Measurements from ENCODE around the gene SDHB.

The SDHB gene

GRCh38 chr1:16981269-16981849 is 72.5 kb downstream of the SDHB start:
- no peak for DNase-seq

DNA sequence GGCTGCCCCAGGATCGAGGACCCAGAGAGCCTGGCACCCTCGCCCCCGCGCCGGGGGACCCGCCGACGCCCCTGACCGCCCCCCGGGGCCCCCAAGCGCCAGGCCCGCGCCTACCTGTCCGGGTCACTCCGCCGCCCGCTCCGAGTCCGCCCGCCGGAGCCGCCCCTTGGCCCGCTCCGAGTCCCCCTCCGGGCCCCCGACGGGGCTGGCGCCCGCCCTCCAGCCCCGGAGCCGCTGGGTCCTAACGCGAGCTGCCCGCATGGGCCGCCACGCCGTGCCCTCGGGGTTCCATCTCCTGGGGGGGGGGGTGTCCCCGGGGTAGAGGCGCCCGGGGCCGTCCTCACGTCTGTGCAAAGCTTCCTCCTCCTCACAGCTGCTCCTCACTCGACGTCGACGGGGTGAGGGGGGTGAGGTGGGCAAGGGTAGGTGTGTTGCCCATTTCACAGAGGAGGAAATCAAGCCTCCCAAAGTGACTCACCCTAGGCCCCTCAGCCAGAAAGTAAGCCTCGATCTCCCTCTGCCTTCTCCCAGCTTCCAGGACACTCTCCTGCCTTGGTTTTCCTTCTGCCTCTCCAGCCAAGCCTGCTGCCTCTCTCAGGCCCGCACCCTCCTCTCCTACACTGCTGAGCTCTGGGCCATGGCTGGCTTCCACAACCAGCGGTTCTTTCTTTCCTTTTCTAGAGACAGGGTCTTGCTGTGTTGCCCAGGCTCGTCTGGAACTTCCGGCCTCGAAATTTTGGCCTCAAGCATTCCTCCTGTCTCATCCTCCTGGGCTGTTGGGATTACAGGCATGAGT is 73.2 kb downstream of the SDHB start, which contains the start of gene MFAP2:
Gene MFAP2 (minus strand): TSS at position 148 of the 796 bp plus-strand sequence. CDS start 2,347 bp downstream, outside the sequence.
- DNase-seq: no peak

GRCh38 chr1:16979475-16980327 is 74.1 kb downstream of the SDHB start:
- DNase-seq: no peak

GRCh38 chr1:16978567-16979474 is 75.0 kb downstream of the SDHB start:
- DNase-seq: no peak

- no peak for DNase-seq
Measured at GRCh38 chr1:16978139-16978538, 75.7 kb downstream of the SDHB start.

DNA sequence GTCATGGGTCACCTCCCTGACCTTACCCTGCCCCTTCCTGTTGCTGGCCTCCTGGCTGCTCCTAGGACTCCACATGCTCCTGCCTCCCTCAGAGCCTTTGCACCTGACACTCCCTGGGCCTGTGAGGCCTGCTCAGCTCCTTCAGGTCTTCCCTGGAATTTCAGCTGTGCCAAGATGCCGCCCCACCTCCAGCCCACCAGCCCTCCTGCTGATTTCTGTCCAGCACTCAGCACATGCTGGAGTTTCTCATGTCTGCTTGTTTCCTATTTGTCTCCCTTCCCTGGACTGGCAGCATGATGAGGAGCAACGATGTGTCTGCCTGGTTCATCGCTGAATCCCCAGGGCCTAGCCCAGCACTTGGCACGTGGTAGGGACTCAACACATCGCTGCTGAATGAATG is 76.5 kb downstream of the SDHB start:
- DNase-seq: no peak

- DNase-seq: no peak
Measured at GRCh38 chr1:16976966-16977365, 76.9 kb downstream of the SDHB start.

DNA sequence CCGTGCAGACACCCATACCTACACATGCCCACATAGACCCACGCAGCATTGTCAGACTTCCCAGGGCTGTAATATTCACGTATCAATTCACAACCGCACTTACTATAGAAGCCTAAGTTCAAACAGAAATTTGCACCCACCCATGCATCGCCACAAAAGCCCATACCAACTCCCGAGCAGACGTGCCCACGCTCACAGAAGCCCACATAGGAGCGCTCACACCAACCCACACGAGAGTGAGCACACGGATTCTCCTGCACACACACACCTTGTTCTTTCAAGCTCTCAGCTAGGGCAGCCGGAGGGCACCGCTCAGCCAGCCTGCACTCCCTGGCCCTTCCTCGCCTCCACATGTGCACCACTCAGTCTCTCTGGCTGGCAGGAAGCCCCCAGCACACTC is 78.0 kb downstream of the SDHB start:
- no peak for DNase-seq

DNA sequence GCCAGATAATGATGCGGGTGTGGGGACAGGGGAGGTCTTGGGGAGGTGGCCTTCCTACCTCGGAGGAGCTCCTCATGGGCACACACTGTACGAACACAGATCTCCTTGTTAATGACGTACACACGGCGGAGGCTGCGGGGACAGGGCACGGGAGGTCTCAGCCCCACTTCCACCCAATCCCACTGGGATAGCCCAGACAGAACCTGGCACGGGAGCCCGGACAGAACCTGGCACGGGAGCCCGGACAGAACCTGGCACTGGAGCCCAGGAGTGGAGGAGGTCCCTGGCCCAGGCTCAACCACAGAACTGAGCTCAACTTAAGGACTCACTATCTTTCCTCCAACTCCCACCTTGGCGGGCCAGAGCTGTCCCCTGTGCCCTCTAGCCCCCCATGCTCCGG is 78.6 kb downstream of the SDHB start:
- DNase-seq: no peak

DNA sequence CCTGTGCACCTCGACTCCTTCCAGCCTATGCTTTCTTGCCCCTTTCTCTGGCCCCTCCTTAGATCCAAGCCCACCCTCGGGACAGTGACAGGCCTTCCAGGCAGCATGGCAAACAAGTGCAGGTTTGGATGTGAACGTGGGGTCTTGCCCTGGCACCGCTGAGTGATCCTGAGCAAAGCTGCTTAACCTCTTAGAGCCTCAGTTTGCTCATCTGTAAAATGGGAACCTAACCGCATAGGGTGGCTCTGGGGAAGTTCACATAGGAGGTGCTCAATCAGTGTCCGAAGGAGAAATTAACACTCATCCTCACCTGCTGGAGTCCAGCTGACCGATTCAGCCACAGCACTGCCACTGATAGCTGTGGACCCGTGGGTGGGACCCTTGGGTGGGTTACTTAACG is 80.6 kb downstream of the SDHB start:
- DNase-seq: no peak

GRCh38 chr1:16972189-16972895 is 81.5 kb downstream of the SDHB start:
- DNase-seq: no peak

GRCh38 chr1:16971341-16972188 is 82.3 kb downstream of the SDHB start:
- DNase-seq: no peak

DNA sequence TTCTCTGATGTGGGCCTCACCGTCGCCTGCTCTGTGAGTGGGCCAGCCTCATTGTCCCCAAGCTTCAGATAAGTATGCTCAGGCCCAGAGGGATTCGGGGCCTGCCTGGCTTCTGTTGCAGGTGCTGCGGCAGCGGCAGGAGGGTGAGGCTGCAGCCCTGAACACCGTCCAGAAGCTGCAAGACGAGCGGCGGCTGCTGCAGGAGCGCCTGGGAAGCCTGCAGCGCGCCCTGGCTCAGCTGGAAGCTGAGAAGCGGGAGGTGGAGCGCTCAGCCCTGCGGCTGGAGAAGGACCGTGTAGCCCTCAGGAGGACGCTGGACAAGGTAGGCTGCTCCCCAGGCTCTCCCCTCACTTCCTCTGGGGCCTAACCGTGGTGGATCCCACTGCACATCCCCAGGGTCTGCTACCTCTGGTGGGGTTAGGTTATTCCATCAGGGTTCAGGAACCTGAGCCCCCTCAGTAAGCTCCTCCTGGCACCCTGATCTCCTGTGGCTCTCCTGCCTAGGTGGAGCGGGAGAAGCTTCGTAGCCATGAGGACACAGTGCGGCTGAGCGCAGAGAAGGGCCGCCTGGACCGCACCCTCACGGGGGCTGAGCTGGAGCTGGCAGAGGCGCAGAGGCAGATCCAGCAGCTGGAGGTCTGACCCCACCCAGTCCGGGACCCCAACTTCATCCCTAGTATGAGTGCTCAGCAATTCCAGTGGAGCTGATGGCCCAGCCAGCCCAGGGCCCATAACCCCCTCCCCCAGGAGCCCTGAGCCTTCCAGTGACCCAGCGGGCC is 83.5 kb downstream of the SDHB start:
- DNase-seq: no peak

DNA sequence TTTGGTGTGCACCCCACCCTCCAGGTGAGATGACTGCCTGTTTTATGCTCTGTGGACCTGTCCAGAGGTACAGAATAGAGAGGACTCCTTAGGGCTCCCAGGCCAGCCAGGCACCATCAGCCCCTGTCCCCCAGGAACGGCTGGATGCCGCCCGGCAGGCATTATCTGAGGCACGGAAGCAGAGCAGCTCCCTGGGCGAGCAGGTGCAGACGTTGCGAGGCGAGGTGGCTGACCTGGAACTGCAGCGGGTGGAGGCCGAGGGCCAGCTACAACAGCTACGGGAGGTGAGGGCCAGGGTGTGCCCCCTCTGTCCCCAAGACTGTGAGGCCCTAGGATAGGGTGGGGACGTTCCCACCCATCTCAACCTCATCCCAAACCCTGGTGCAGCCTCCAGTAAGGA is 84.2 kb downstream of the SDHB start:
- DNase-seq: no peak

- no peak for DNase-seq
Measured at GRCh38 chr1:16969057-16969611, 84.7 kb downstream of the SDHB start.

All from SW 1271 (cell line).